Ovary (tissue), 3 donors: Measurements from ENCODE around the gene GCNT4.

Source experiments
- POLR2A ChIP-seq: fragments of 450-650 bp; IDR thresholded peaks from one replicate; pipeline ENCODE4 v1.6.1; 2017; ENCODE audit warnings: antibody characterized with exemption, mild to moderate bottlenecking, moderate library complexity
- TF ChIP-seq, protein P1 (sequence below), 3 donors: fragments of 450-650 bp in 2 of 3; fragments of 200-600 bp in 1 of 3; IDR thresholded peaks; one replicate each; pipeline versions ENCODE4 v1.5.1 to v1.8.0; 2016 to 2022; ENCODE audit warnings: antibody characterized with exemption in 3 of 3, mild to moderate bottlenecking in 1 of 3
- donor health status: DM: no; HTN: no; CAD: no.

DNA sequence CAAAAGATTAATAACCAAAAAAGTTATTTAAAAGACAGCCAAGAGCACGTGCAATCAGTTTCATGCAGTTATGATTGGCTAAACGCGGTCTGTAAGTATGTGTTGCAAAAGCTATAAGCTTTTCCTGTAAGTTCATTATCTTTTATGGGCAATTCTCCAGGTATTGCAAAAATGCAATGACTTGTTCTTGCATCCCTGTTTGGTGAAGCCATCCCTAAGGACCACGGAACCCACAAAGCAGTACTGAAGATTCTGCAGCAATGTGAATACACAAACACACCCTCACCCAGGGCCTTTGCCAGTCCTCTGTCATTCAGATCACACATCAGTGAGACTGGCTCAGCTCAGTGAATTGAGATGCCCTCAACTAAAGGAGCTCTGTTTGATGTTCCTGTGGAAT is 11.4 kb downstream of the GCNT4 start:
- no peak for TF ChIP-seq POLR2A
- TF ChIP-seq, protein P1, sequence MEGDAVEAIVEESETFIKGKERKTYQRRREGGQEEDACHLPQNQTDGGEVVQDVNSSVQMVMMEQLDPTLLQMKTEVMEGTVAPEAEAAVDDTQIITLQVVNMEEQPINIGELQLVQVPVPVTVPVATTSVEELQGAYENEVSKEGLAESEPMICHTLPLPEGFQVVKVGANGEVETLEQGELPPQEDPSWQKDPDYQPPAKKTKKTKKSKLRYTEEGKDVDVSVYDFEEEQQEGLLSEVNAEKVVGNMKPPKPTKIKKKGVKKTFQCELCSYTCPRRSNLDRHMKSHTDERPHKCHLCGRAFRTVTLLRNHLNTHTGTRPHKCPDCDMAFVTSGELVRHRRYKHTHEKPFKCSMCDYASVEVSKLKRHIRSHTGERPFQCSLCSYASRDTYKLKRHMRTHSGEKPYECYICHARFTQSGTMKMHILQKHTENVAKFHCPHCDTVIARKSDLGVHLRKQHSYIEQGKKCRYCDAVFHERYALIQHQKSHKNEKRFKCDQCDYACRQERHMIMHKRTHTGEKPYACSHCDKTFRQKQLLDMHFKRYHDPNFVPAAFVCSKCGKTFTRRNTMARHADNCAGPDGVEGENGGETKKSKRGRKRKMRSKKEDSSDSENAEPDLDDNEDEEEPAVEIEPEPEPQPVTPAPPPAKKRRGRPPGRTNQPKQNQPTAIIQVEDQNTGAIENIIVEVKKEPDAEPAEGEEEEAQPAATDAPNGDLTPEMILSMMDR (IDR thresholded peaks at IDR 0.05), result no peak
